Right atrium auricular region (tissue), 2 donors: ENCODE measurements around the gene NLRP14. TPM values are rescaled to one million over a fixed set of nuclear protein-coding genes. Genes with fewer than 3 reads are reported as not detected.
A peak's percentile ranks its signal among the peaks of the same experiment; 100 is the strongest.

Experiments used
- DNase-seq: peaks from one replicate; pipeline ENCODE4 v3.0.0-alpha.2; 2019; ENCODE audit warnings: low spot score
- H3K27ac ChIP-seq, 2 donors: fragments of 200-600 bp; sonication (generic); 1 replicate in 1 of 2; 2 replicates in 1 of 2; pipeline ENCODE4 v1.5.1; 2016 to 2019
- H3K27me3 ChIP-seq, 2 donors: fragments of 200-600 bp; sonication (generic); one replicate each; pipeline versions ENCODE4 v1.5.1 to v1.6.0; 2017 to 2019
- H3K36me3 ChIP-seq: fragments of 200-600 bp; sonication (generic); one replicate; pipeline ENCODE4 v1.5.1; 2016
- H3K4me1 ChIP-seq, 2 donors: fragments of 200-600 bp; sonication (generic); one replicate each; pipeline versions ENCODE4 v1.5.1 to v1.6.0; 2017 to 2019
- H3K4me3 ChIP-seq, 2 donors: fragments of 200-600 bp; sonication (generic); 1 replicate in 1 of 2; 2 replicates in 1 of 2; pipeline ENCODE4 v1.5.1; 2017 to 2019; ENCODE audit warnings: mild to moderate bottlenecking in 1 of 2, moderate library complexity in 1 of 2
- H3K9me3 ChIP-seq, 2 donors: fragments of 200-600 bp; sonication (generic); one replicate each; pipeline ENCODE4 v1.5.1; 2019
- CTCF ChIP-seq, 2 donors: fragments of 200-600 bp; sonication (generic); IDR thresholded peaks; one replicate each; pipeline ENCODE4 v1.5.1; 2019; ENCODE audit warnings: antibody characterized with exemption in 2 of 2
- total RNA-seq, 2 donors: library from RNA; depleted of rRNA; stranded (reverse); fragments of >200 nt; gene quantifications; one replicate each; pipeline ENCODE4 v1.1.0, GENCODE V29; 2016

NLRP14 gene
- total RNA-seq, 2 donors from 2014 or later: not detected

GRCh38 chr11:7016011-7016410, 4.3 kb upstream of the NLRP14 start:
- H3K27me3 ChIP-seq: no peaks in the 10 kb centered on the region
- no peaks in the 10 kb centered on the region for H3K9me3 ChIP-seq
- H3K4me3 ChIP-seq: no peak overlapping the region
- TF ChIP-seq CTCF (IDR thresholded peaks at IDR 0.05): no peak
- H3K36me3 ChIP-seq: no peaks in the 10 kb centered on the region
- no peak for DNase-seq
- peaks cover 0 to under 1% of the 10 kb centered on the region in 2 donors for H3K4me1 ChIP-seq
- no peak overlapping the region for H3K27ac ChIP-seq

- peak overlapping the region; percentile 43 to 61 for H3K4me3 ChIP-seq
- H3K27ac ChIP-seq: peak overlapping the region; percentile 52 to 65
- no peaks in the 10 kb centered on the region for H3K36me3 ChIP-seq
- H3K27me3 ChIP-seq: no peaks in the 10 kb centered on the region
- no peaks in the 10 kb centered on the region for H3K9me3 ChIP-seq
- peak; percentile 58 for DNase-seq
- H3K4me1 ChIP-seq: peaks cover 0 to 3% of the 10 kb centered on the region in 2 donors
- TF ChIP-seq CTCF (IDR thresholded peaks at IDR 0.05): no peak
Measured at GRCh38 chr11:7019500-7020182, 638 bp upstream of the NLRP14 start.

- H3K4me1 ChIP-seq: peaks cover 0 to 3% of the 10 kb centered on the region in 2 donors
- no peaks in the 10 kb centered on the region for H3K36me3 ChIP-seq
- no peak for DNase-seq
- H3K9me3 ChIP-seq: no peaks in the 10 kb centered on the region
- no peak overlapping the region for H3K27ac ChIP-seq
- TF ChIP-seq CTCF (IDR thresholded peaks at IDR 0.05): no peak
- H3K4me3 ChIP-seq: no peak overlapping the region
- no peaks in the 10 kb centered on the region for H3K27me3 ChIP-seq
Measured at GRCh38 chr11:7021318-7021717, 1.0 kb downstream of the NLRP14 start.

- Histone ChIP-seq H3K36me3 (no peaks in the 10 kb centered on the region), H3K4me3 (no peak overlapping the region), H3K27me3 (no peaks in the 10 kb centered on the region), H3K4me1 (no peaks in the 10 kb centered on the region), H3K9me3 (no peaks in the 10 kb centered on the region), H3K27ac (no peak overlapping the region)
- no peak for TF ChIP-seq CTCF (IDR thresholded peaks at IDR 0.05)
- DNase-seq: no peak
Measured at GRCh38 chr11:7028141-7028540, 7.9 kb downstream of the NLRP14 start.

GRCh38 chr11:7030836-7031235, 10.6 kb downstream of the NLRP14 start:
- H3K4me1 ChIP-seq: no peaks in the 10 kb centered on the region
- H3K36me3 ChIP-seq: no peaks in the 10 kb centered on the region
- no peak overlapping the region for H3K27ac ChIP-seq
- no peaks in the 10 kb centered on the region for H3K9me3 ChIP-seq
- H3K27me3 ChIP-seq: no peaks in the 10 kb centered on the region
- no peak for TF ChIP-seq CTCF (IDR thresholded peaks at IDR 0.05)
- H3K4me3 ChIP-seq: no peak overlapping the region
- no peak for DNase-seq

GRCh38 chr11:7031471-7031871, 11.2 kb downstream of the NLRP14 start:
- DNase-seq: no peak
- Histone ChIP-seq H3K27ac (no peak overlapping the region), H3K9me3 (no peaks in the 10 kb centered on the region), H3K36me3 (no peaks in the 10 kb centered on the region), H3K27me3 (no peaks in the 10 kb centered on the region), H3K4me1 (no peaks in the 10 kb centered on the region), H3K4me3 (no peak overlapping the region)
- TF ChIP-seq CTCF (IDR thresholded peaks at IDR 0.05): no peak
